ENCODE results near the gene ASB10.

The ASB10 gene, protein sequence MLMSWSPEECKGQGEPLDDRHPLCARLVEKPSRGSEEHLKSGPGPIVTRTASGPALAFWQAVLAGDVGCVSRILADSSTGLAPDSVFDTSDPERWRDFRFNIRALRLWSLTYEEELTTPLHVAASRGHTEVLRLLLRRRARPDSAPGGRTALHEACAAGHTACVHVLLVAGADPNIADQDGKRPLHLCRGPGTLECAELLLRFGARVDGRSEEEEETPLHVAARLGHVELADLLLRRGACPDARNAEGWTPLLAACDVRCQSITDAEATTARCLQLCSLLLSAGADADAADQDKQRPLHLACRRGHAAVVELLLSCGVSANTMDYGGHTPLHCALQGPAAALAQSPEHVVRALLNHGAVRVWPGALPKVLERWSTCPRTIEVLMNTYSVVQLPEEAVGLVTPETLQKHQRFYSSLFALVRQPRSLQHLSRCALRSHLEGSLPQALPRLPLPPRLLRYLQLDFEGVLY

DNA sequence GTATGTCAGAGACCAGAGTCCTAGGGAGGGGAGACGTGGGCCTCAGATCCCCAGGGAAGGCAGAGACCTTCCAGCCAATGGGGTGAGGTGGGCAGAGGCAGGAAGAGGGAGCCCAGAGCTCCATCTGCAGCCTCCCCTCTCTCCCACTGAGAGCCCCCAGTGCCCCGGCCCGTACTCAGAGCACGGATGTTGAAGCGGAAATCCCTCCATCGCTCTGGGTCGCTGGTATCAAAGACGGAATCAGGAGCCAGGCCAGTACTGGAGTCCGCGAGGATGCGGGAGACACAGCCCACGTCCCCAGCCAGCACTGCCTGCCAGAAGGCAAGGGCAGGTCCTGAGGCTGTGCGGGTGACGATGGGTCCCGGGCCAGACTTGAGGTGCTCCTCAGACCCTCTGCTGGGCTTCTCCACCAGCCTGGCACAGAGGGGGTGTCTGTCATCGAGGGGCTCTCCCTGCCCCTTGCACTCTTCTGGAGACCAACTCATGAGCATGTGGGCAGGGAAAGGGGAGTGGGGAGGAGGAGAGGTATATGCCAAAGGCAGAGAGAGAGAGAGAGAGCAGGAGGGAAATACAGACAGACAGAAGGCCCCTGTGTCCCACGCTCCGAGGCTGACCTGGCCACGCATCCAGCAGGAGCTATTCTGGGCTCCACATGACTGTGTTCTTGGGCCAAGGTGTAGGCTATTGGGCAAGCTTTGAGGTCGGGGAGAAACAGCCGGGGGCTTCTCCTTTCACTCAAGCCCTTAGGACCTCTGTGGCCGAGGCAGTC lies at the start of gene ASB10:
Gene ASB10 (minus strand): TSS at position 611 of the 769 bp plus-strand sequence. CDS start 120 bp downstream, at position 491.
- no peak for DNase-seq (ENCODE audit: low read depth in 2 of 2)

GRCh38 chr7:151236406-151236805 lies 49.4 kb upstream of the ASB10 start:
- no peak for DNase-seq (ENCODE audit: low read depth in 2 of 2)

GRCh38 chr7:151235091-151235787 lies 48.2 kb upstream of the ASB10 start:
- DNase-seq (ENCODE audit: low read depth in 2 of 2): no peak

- no peak for DNase-seq (ENCODE audit: low read depth in 2 of 2)
Measured at GRCh38 chr7:151233804-151234203, 46.8 kb upstream of the ASB10 start.

DNA sequence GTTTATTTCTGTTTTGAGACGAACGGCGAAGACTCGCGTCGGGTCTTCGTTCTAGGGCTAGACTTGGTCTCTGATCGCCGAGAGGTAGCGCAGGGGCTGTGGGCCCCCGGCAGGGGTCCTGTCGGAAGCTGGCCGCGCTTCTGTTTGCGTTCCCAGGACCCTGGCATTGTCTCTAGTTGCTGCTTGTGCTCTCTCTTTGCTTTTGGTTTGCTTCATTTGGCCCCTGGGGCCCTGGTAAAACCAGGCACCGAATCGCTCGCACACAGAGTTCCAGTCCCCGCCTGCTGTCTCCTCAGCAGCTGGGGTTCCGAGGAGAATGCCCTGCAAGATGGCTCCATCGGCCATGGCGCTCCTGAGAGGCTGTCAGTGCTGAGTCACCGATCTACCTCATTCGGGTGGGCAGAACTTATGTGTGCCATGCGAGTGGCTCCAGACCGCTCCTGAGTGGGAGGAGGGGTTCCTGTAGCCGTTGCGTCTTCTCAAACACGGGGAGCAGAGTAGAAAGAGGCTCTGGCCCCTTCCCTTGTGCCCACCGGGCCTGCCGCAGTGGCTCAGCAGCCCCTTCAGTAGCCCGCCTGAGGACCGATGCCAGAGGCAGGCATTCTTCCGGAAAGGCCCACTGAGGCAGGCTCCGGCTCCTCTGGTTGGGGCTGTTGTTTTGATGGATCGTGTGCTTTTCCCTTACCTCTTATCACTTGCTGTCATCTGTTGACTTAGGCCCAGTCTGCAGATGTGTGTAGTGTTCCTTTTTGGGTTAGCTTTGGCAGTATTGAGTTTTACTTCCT lies 46.1 kb upstream of the ASB10 start:
- peak; percentile 55 to 64 for DNase-seq (ENCODE audit: low read depth in 2 of 2)

- DNase-seq (ENCODE audit: low read depth in 2 of 2): peak; percentile 77 to 81
Measured at GRCh38 chr7:151232091-151232916, 45.3 kb upstream of the ASB10 start, which contains the start of gene CHPF2. Gene CHPF2 (plus strand): TSS chr7:151232483. CDS start chr7:151234012, 1,529 bp downstream.

GRCh38 chr7:151231080-151231479 lies 44.0 kb upstream of the ASB10 start:
- DNase-seq (ENCODE audit: low read depth in 2 of 2): no peak

DNA sequence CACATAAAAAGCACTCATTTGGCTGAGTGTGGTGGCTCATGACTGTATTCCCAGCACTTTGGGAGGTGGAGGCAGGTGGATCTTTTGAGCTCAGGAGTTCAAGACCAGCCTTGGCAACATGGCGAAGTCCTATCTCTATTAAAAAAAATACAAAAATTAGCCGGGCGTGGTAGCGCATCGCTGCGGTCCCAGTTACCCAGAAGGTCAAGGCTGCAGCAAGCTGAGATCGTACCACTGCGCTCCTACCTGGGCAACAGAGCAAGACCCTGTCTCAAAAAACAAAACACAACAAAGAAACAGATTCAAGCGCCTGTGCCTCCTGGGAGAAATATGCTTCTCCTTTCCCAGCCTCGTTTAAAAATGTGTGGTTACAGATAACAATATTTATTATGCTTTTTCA lies 42.2 kb upstream of the ASB10 start:
- no peak for DNase-seq (ENCODE audit: low read depth in 2 of 2)

DNA sequence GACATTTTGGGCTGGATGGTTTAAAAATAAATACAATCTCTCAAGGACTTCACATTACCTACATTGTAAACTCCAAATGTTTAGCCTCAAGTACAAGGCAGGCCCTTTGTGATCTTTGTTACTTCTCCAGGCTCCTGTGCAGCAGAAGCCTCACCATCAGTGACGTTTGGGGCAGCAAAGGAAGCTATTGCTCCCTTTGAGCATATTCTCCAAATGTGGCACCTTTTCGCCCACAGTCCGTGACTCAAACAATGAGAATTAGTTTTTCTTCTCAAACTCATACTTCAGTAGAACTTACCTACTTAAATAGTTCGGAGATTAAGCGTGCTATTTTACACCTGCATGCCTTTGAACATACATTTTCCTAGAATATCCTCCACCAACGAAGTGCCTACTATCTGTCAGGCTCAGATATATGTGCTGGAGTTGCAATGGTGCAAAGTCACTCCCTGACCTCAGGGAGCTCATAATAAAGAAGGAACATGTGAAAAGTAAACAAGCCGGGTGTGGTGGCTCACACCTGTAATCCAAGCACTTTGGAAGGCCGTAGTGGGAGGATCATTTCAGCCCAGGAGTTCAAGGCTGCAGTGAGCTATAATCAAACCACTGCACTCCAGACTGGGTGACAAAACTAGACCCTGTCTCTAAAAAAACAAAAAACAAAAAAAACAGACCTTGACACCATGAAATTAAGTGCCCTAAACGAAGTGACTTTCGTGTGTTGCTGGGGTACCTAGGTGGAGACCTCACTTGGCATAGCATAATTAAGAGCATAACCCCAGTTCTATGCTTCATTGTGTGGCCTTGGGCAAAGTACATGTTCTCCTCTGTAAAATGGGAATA lies 41.2 kb upstream of the ASB10 start:
- no peak for DNase-seq (ENCODE audit: low read depth in 2 of 2)

GRCh38 chr7:151226875-151227782 lies 40.1 kb upstream of the ASB10 start, which contains the start of gene ABCF2:
Gene ABCF2 (minus strand): TSS chr7:151227205. CDS start chr7:151226458, 747 bp downstream.
- peak; percentile 96 for DNase-seq (ENCODE audit: low read depth in 2 of 2)

- DNase-seq (ENCODE audit: low read depth in 2 of 2): no peak
Measured at GRCh38 chr7:151226560-151226874, 39.5 kb upstream of the ASB10 start.

- DNase-seq (ENCODE audit: low read depth in 2 of 2): no peak
Measured at GRCh38 chr7:151225948-151226510, 39.0 kb upstream of the ASB10 start.

DNA sequence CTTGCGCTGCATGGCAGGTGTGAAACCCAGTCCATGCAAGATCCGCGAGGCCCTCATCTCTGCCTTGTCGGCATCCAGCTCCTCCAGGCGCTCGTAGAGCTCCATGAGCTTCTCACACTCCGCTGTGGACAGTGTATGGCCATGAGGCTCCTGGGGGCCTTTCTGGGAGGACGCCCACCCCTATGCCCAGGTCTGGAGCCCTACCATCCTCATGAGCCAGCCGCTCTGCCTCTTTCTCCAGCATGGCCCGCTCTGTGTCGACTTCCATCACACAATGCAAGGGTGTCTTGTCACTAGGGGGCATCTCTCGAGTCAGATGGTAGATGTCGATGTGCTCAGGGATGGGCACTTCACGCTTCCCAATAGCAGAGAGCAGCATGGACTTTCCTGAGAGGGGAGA lies 36.7 kb upstream of the ASB10 start:
- no peak for DNase-seq (ENCODE audit: low read depth in 2 of 2)

DNA sequence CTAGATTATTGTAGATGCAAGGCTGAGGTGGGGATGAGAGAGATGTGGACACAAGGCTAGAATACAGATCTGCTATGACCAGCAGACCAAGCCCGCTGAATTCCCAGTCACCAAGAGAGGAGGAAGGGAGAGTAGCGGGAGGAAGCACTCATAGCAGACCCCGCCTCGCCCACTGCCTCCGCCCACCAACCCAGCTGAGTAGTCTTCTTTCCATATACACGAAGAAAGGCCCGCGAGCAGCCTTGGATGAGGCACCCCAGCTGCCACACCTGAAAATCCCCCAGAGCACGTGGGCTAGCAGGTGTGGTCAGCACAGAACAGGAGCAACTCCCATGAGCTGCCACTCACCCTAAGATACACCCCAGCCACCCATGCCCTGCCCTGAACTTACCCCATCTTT lies 31.1 kb upstream of the ASB10 start:
- no peak for DNase-seq (ENCODE audit: low read depth in 2 of 2)

DNA sequence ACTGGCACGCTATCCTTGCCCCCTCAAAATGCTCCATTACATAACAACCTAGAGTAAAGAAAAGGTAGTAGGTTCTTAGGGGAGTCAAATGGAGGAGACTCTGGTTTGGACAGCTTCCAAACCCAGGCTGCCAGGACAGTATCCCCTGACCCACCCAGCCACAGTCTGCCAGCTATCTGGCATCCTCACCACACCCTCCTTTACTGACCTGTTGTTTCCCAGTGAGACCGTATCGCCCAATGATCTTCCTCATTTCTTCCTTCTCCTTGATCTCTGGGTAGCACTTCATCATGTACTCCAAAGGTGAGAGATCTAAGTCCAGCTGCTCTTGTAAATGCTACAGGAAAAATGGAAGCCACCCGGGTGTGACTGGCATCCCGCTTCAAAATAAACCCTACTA lies 28.3 kb upstream of the ASB10 start:
- no peak for DNase-seq (ENCODE audit: low read depth in 2 of 2)

DNA sequence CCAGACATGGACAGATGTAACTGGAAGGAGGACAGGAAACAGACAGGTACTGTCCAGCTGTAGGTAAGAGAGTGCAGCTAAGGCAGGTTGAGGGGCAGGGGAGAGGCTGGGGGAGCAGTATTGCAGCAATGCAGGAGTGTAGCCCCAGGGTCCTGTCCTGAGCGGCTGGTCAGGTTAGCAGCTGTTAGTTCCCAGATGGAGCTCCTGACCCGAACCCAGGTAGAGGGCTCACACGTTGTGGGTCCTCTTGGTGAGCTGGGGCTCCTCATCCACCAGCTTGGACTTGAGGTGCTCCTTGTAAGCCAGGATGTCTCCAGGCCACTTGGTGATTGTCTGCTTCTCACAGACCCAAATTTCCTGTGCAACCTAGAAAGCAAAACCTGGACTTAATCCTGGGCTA lies 26.8 kb upstream of the ASB10 start:
- no peak for DNase-seq (ENCODE audit: low read depth in 2 of 2)

DNA sequence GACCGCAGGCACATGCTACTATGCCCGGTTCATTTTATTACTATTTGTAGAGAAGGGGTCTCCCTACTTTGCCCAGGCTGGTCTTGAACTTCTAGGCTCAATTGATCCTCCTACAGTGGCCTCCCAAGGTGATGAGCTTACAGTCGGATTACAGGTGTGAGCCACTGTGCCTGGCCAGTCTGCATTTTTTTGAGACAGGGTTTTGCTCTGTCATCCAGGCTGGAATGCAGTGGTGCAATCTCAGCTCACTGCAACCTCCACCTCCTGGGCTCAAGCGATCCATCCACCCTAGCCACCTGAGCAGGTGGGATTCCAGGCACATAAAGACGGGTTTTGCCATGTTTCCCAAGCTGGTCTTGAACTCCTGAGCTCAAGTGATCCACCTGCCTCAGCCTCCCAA lies 25.6 kb upstream of the ASB10 start:
- DNase-seq (ENCODE audit: low read depth in 2 of 2): no peak

DNA sequence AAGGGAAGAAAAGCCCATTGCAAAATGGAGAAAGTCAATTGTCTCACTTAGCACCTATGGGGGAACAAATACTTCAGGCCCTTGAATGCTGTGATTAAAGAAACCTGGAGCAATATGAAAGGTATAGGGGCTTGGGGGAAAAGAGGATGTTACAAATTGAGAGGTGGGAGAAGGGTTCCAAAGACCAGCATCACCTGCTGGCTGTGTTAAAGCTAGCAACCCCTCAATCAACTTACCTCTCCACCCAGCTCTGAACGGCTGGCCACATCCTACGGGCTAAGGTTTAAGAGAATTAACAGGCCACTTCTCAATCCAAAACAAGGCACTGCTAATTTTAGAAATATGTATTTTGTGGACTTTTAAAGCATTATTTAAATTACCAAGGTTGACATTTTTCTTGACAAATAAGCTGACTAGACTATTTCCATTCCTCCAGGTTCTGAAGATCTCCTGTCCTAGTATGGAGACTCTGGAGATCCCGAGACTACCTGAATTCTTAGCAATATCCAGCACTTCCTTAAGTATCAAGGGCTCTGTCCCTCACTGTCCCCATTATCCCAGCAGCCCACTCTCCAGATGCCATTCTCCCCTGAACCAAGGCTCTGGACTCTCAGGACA lies 24.2 kb upstream of the ASB10 start:
- DNase-seq (ENCODE audit: low read depth in 2 of 2): no peak
